ENCODE measurements around the gene EML3. TPM values are rescaled to one million over a fixed set of nuclear protein-coding genes. Genes with fewer than 3 reads are reported as not detected.

The EML3 gene
- total and polyA plus RNA-seq, 9 donors, result 29.9 to 138 (median 94.4) TPM

DNA sequence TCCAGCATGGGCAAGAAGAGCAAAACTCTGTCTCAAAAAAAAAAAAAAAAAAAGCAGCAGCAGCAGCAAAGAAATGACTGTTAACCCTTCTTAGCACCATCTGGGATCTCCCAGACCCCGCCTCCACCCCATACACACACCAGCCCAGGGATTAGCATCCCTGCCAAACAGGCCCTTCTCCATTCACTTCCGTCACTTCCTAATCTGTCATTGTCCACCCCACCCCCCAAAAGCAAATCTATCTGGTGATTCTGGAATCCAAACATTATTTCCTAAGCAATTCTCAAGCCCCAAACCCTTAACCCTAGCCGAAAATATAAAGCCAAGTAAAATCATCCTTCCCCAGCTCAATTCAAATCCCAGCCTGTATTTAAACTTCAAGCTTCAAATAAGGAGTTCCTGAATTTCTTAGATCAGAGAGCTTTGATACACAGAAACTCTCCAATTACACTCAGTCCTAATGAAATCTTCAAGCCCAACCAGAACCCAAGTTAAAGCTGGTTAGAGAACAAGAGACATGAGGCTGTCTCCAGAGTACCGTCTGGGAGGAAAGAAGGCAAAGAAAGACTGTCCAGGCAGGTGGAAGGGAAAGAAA lies 60.0 kb downstream of the EML3 start:
- peaks cover 41% of the 10 kb centered on the region for H3K4me1 ChIP-seq (ENCODE audit: insufficient read depth)

More for the DNA sequence above, 60.0 kb downstream of the EML3 start:
- TF ChIP-seq EP300 (IDR thresholded peaks at IDR 0.05) (no peak), POLR2A (IDR thresholded peaks at IDR 0.05) (no peak)
- TF ChIP-seq, protein P1, sequence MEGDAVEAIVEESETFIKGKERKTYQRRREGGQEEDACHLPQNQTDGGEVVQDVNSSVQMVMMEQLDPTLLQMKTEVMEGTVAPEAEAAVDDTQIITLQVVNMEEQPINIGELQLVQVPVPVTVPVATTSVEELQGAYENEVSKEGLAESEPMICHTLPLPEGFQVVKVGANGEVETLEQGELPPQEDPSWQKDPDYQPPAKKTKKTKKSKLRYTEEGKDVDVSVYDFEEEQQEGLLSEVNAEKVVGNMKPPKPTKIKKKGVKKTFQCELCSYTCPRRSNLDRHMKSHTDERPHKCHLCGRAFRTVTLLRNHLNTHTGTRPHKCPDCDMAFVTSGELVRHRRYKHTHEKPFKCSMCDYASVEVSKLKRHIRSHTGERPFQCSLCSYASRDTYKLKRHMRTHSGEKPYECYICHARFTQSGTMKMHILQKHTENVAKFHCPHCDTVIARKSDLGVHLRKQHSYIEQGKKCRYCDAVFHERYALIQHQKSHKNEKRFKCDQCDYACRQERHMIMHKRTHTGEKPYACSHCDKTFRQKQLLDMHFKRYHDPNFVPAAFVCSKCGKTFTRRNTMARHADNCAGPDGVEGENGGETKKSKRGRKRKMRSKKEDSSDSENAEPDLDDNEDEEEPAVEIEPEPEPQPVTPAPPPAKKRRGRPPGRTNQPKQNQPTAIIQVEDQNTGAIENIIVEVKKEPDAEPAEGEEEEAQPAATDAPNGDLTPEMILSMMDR (IDR thresholded peaks at IDR 0.05), result no peak
- intact Hi-C loops (cut with DNase I), result loop anchor here in 1 of 4 donors (10.0 kb wide), 1 partner anchor 1062 kb away; the partner anchor contains the start of gene PLAAT3
- H3K27me3 ChIP-seq, result no peaks in the 10 kb centered on the region
- H3K4me3 ChIP-seq, result no peak overlapping the region
- DNase-seq, result no peak
- no peaks in the 10 kb centered on the region for H3K36me3 ChIP-seq
- H3K9me3 ChIP-seq, result no peaks in the 10 kb centered on the region
- H3K27ac ChIP-seq, result peak overlapping the region; percentile 51 to 81
- 22 to 27% (median 27%) methylated on average over 4 of the region's 4 CpGs for WGBS, 3 donors

Small RNAs within 50 kb of the gene (microRNA-seq; reads per million reads assigned to microRNA genes)
- gene MIR6747, result 0.38 to 1.3 (median 0.71) reads per million in 3 donors

Small RNAs within 50 kb of the gene (small RNA-seq; reads per million reads assigned to genes)
- gene AP001458.1, result not detected
- gene EEF1G, result not detected
- not detected for gene MIR6747

Other genes starting within 250 kb of the EML3 start
- 10 to 100 TPM in 1 of 7 donors, 1 to 10 TPM in 1, not detected in 5; 1.8 to 11.6 TPM for gene SCGB1A1, start 193.7 kb downstream of the EML3 start, total RNA-seq
- gene SCGB1A1, start 193.7 kb downstream of the EML3 start, polyA plus RNA-seq, result not detected
- gene AHNAK, start 66.0 kb downstream of the EML3 start, total RNA-seq, result 100 to 1,000 TPM; 353 to 699 (median 607) TPM
- 100 to 1,000 TPM; 114 to 376 TPM for gene AHNAK, start 66.0 kb downstream of the EML3 start, polyA plus RNA-seq
- 1,000 to 10,000 TPM; 2,147 to 3,018 (median 2,446) TPM for gene EEF1G, start 38.9 kb downstream of the EML3 start, total RNA-seq
- 1,000 to 10,000 TPM; 2,476 to 3,023 TPM for gene EEF1G, start 38.9 kb downstream of the EML3 start, polyA plus RNA-seq
- gene TUT1, start 21.3 kb downstream of the EML3 start, total RNA-seq, result 10 to 100 TPM in 5 of 7 donors, 1 to 10 TPM in 2; 6.9 to 27.3 (median 21.1) TPM
- 10 to 100 TPM in 1 of 2 donors, 1 to 10 TPM in 1; 5.9 to 18.3 TPM for gene TUT1, start 21.3 kb downstream of the EML3 start, polyA plus RNA-seq
- gene MTA2, start 10.9 kb downstream of the EML3 start, total RNA-seq, result 100 to 1,000 TPM in 3 of 7 donors, 10 to 100 TPM in 4; 41.5 to 130 (median 89.8) TPM
- 10 to 100 TPM; 54.2 to 90.4 TPM for gene MTA2, start 10.9 kb downstream of the EML3 start, polyA plus RNA-seq
- 10 to 100 TPM in 4 of 7 donors, 1 to 10 TPM in 3; 9.2 to 22.4 (median 10.8) TPM for gene ROM1, start 482 bp upstream of the EML3 start, total RNA-seq
- gene ROM1, start 482 bp upstream of the EML3 start, polyA plus RNA-seq, result 10 to 100 TPM; 10.4 to 15.9 TPM
- 10 to 100 TPM; 16.6 to 56.6 (median 33.9) TPM for gene B3GAT3, start 9.2 kb upstream of the EML3 start, total RNA-seq
- gene B3GAT3, start 9.2 kb upstream of the EML3 start, polyA plus RNA-seq, result 10 to 100 TPM in 1 of 2 donors, 1 to 10 TPM in 1; 1.3 to 29.2 TPM
- 100 to 1,000 TPM in 5 of 7 donors, 10 to 100 TPM in 2; 91.4 to 278 (median 228) TPM for gene GANAB, start 33.8 kb upstream of the EML3 start, total RNA-seq
- 100 to 1,000 TPM; 157 to 280 TPM for gene GANAB, start 33.8 kb upstream of the EML3 start, polyA plus RNA-seq
- gene INTS5, start 40.5 kb upstream of the EML3 start, total RNA-seq, result 10 to 100 TPM; 16.0 to 26.4 (median 21.8) TPM
- 10 to 100 TPM in 1 of 2 donors, 1 to 10 TPM in 1; 4.6 to 12.3 TPM for gene INTS5, start 40.5 kb upstream of the EML3 start, polyA plus RNA-seq
- 10 to 100 TPM; 24.2 to 62.3 (median 35.1) TPM for gene C11orf98, start 52.4 kb upstream of the EML3 start, total RNA-seq
- gene C11orf98, start 52.4 kb upstream of the EML3 start, polyA plus RNA-seq, result 10 to 100 TPM; 50.8 to 55.5 TPM
- gene CSKMT, start 52.5 kb upstream of the EML3 start, total RNA-seq, result 10 to 100 TPM; 14.2 to 31.5 (median 21.7) TPM
- 10 to 100 TPM in 1 of 2 donors, 1 to 10 TPM in 1; 3.6 to 16.9 TPM for gene CSKMT, start 52.5 kb upstream of the EML3 start, polyA plus RNA-seq
- gene UQCC3, start 58.9 kb upstream of the EML3 start, total RNA-seq, result 10 to 100 TPM in 2 of 7 donors, 1 to 10 TPM in 5; 7.1 to 13.7 (median 8.9) TPM
- 1 to 10 TPM; 1.6 to 9.6 TPM for gene UQCC3, start 58.9 kb upstream of the EML3 start, polyA plus RNA-seq
- 1 to 10 TPM; 2.4 to 6.0 (median 4.6) TPM for gene LBHD1, start 59.5 kb upstream of the EML3 start, total RNA-seq
- gene LBHD1, start 59.5 kb upstream of the EML3 start, polyA plus RNA-seq, result 1 to 10 TPM; 2.6 to 5.3 TPM
- 100 to 1,000 TPM; 106 to 239 (median 170) TPM for gene UBXN1, start 66.3 kb upstream of the EML3 start, total RNA-seq
- 100 to 1,000 TPM in 1 of 2 donors, 10 to 100 TPM in 1; 97.6 to 284 TPM for gene UBXN1, start 66.3 kb upstream of the EML3 start, polyA plus RNA-seq
- gene LRRN4CL, start 76.8 kb upstream of the EML3 start, total RNA-seq, result 10 to 100 TPM; 19.5 to 38.6 (median 25.5) TPM
- 10 to 100 TPM; 18.5 to 23.1 TPM for gene LRRN4CL, start 76.8 kb upstream of the EML3 start, polyA plus RNA-seq
- gene BSCL2, start 94.6 kb upstream of the EML3 start, total RNA-seq, result 100 to 1,000 TPM in 1 of 7 donors, 10 to 100 TPM in 6; 31.4 to 122 (median 57.2) TPM
- gene BSCL2, start 94.6 kb upstream of the EML3 start, polyA plus RNA-seq, result 10 to 100 TPM; 49.2 to 57.8 TPM
- gene GNG3, start 94.9 kb upstream of the EML3 start, total RNA-seq, result under 1 TPM in 5 of 7 donors, not detected in 2; 0.27 to 0.73 (median 0.37) TPM
- gene GNG3, start 94.9 kb upstream of the EML3 start, polyA plus RNA-seq, result under 1 TPM; 0.18 to 0.30 TPM
- gene HNRNPUL2, start 114.7 kb upstream of the EML3 start, total RNA-seq, result 10 to 100 TPM; 11.0 to 50.0 (median 41.2) TPM
- gene HNRNPUL2, start 114.7 kb upstream of the EML3 start, polyA plus RNA-seq, result 10 to 100 TPM; 38.0 to 81.2 TPM
- gene TTC9C, start 115.7 kb upstream of the EML3 start, total RNA-seq, result 10 to 100 TPM; 19.4 to 42.9 (median 30.4) TPM
- gene TTC9C, start 115.7 kb upstream of the EML3 start, polyA plus RNA-seq, result 10 to 100 TPM; 30.5 to 53.6 TPM
- gene ZBTB3, start 141.4 kb upstream of the EML3 start, total RNA-seq, result 10 to 100 TPM in 4 of 7 donors, 1 to 10 TPM in 3; 4.4 to 18.2 (median 11.8) TPM
- 1 to 10 TPM; 3.5 to 4.5 TPM for gene ZBTB3, start 141.4 kb upstream of the EML3 start, polyA plus RNA-seq
- 10 to 100 TPM; 42.1 to 77.0 (median 53.6) TPM for gene POLR2G, start 148.8 kb upstream of the EML3 start, total RNA-seq
- gene POLR2G, start 148.8 kb upstream of the EML3 start, polyA plus RNA-seq, result 100 to 1,000 TPM; 100 to 108 TPM
- 10 to 100 TPM; 15.9 to 33.6 (median 26.3) TPM for gene TAF6L, start 158.6 kb upstream of the EML3 start, total RNA-seq
- gene TAF6L, start 158.6 kb upstream of the EML3 start, polyA plus RNA-seq, result 10 to 100 TPM in 1 of 2 donors, 1 to 10 TPM in 1; 5.4 to 26.5 TPM
- gene TMEM179B, start 174.6 kb upstream of the EML3 start, total RNA-seq, result 100 to 1,000 TPM in 1 of 7 donors, 10 to 100 TPM in 6; 32.7 to 101 (median 36.5) TPM
- 10 to 100 TPM; 54.4 to 91.7 TPM for gene TMEM179B, start 174.6 kb upstream of the EML3 start, polyA plus RNA-seq
- 10 to 100 TPM; 12.0 to 26.9 (median 13.1) TPM for gene TMEM223, start 179.2 kb upstream of the EML3 start, total RNA-seq
- 10 to 100 TPM; 13.7 to 15.5 TPM for gene TMEM223, start 179.2 kb upstream of the EML3 start, polyA plus RNA-seq
- 10 to 100 TPM; 48.8 to 96.8 (median 77.7) TPM for gene NXF1, start 192.7 kb upstream of the EML3 start, total RNA-seq
- 100 to 1,000 TPM in 1 of 2 donors, 10 to 100 TPM in 1; 99.4 to 125 TPM for gene NXF1, start 192.7 kb upstream of the EML3 start, polyA plus RNA-seq
- 10 to 100 TPM; 33.2 to 60.7 (median 49.1) TPM for gene STX5, start 219.3 kb upstream of the EML3 start, total RNA-seq
- 10 to 100 TPM; 39.6 to 50.1 TPM for gene STX5, start 219.3 kb upstream of the EML3 start, polyA plus RNA-seq
- not detected for gene TEX54, start 220.1 kb upstream of the EML3 start, total RNA-seq
- not detected for gene TEX54, start 220.1 kb upstream of the EML3 start, polyA plus RNA-seq
- gene WDR74, start 226.8 kb upstream of the EML3 start, total RNA-seq, result 10 to 100 TPM; 36.5 to 70.6 (median 61.1) TPM
- 10 to 100 TPM; 25.1 to 39.4 TPM for gene WDR74, start 226.8 kb upstream of the EML3 start, polyA plus RNA-seq

Measured in ovary (tissue), 9 donors.